Endothelial cell of umbilical vein (primary cell): Measurements from ENCODE around the gene NELFB. TPM values are rescaled to one million over a fixed set of nuclear protein-coding genes. Genes with fewer than 3 reads are reported as not detected.

Source experiments
- BruUV-seq: library from RNA; stranded (reverse); fragments of 400-500 nt; replicated peaks from 2 replicates; lab custom pipeline; 2021; lab: Mats Ljungman, UMichigan
- CTCF ChIA-PET: fragments of 300-600, 350-600 bp; sonication (Branson Sonifier 250); formaldehyde crosslinking; loops from one replicate; lab custom pipeline; 2021; ENCODE audit warnings: antibody characterized with exemption, inconsistent platforms; lab: Charles Lee
- POLR2A ChIA-PET: fragments of 300-600, 350-600 bp; sonication (Branson Sonifier 250); formaldehyde crosslinking; loops from one replicate; lab custom pipeline; 2021; ENCODE audit warnings: antibody characterized with exemption, inconsistent platforms; lab: Charles Lee
- DNase-seq: peaks from one replicate; pipeline ENCODE4 v3.0.0-alpha.2; 2011; ENCODE audit warnings: low read depth, low spot score
- FAIRE-seq: peaks from 2 replicates; lab custom pipeline; 2011; peaks lifted over from hg19 to GRCh38; lab: Jason Lieb, UNC
- H2AFZ ChIP-seq: 2 replicates; pipeline ENCODE4 v1.6.0; 2012; ENCODE audit warnings: low read depth, low read length, control low read depth, inconsistent platforms
- H3K27ac ChIP-seq: 2 replicates; pipeline ENCODE4 v1.5.1; 2011; ENCODE audit warnings: low read depth, mild to moderate bottlenecking, control low read depth, low read length, moderate library complexity; ENCODE audit not compliant: insufficient read depth
- H3K27me3 ChIP-seq, 2 experiments: 2 replicates each; pipeline versions ENCODE4 v1.6.0 to v1.6.1; 2011; ENCODE audit warnings: low read length in 2 of 2, mixed read lengths in 1 of 2; ENCODE audit not compliant: control insufficient read depth in 2 of 2, insufficient read depth in 2 of 2
- H3K36me3 ChIP-seq, 2 experiments: 2 replicates in 1 of 2; 3 replicates in 1 of 2; pipeline ENCODE4 v1.5.1; 2011; ENCODE audit warnings: low read length in 2 of 2, mild to moderate bottlenecking in 1 of 2, moderate library complexity in 1 of 2; ENCODE audit not compliant: control insufficient read depth in 2 of 2, insufficient read depth in 2 of 2; ENCODE audit errors: extremely low read depth in 1 of 2
- H3K4me1 ChIP-seq: 3 replicates; pipeline ENCODE4 v1.5.1; 2011; ENCODE audit warnings: mild to moderate bottlenecking, low read length; ENCODE audit not compliant: control insufficient read depth, insufficient read depth; ENCODE audit errors: extremely low read depth
- H3K4me2 ChIP-seq: 2 replicates; pipeline ENCODE4 v1.6.1; 2011; ENCODE audit warnings: low read length, control low read depth, mixed read lengths; ENCODE audit not compliant: insufficient read depth
- H3K4me3 ChIP-seq, 3 experiments: fragments of 200-600 bp in 1 of 3; sonication (generic), shearing (Covaris generic) in 1 of 3; replicated peaks in 1 of 3; 2 replicates each; pipeline ENCODE4 v1.5.1; 2011 to 2016; ENCODE audit warnings: control low read depth in 3 of 3, low read length in 3 of 3, mild to moderate bottlenecking in 2 of 3, inconsistent platforms in 1 of 3, low read depth in 1 of 3, moderate library complexity in 1 of 3; ENCODE audit not compliant: insufficient read depth in 1 of 3
- H3K79me2 ChIP-seq: 2 replicates; pipeline ENCODE4 v1.6.0; 2012; ENCODE audit warnings: low read length, inconsistent platforms; ENCODE audit not compliant: control insufficient read depth, insufficient read depth
- H3K9ac ChIP-seq: replicated peaks from 2 replicates; pipeline ENCODE3; 2011; ENCODE audit warnings: low read length, control low read depth; ENCODE audit not compliant: insufficient read depth; ENCODE audit errors: extremely low read depth
- H3K9me1 ChIP-seq: replicated peaks from 3 replicates; pipeline ENCODE4 v1.6.0; 2011; ENCODE audit warnings: mild to moderate bottlenecking, low read length; ENCODE audit not compliant: control insufficient read depth, insufficient read depth; ENCODE audit errors: extremely low read depth
- H3K9me3 ChIP-seq: replicated peaks from 2 replicates; pipeline ENCODE4 v1.5.1; 2012; ENCODE audit warnings: low read length, inconsistent platforms; ENCODE audit not compliant: control insufficient read depth, insufficient read depth
- H4K20me1 ChIP-seq: replicated peaks from 2 replicates; pipeline ENCODE3; 2011; ENCODE audit warnings: mild to moderate bottlenecking, low read length; ENCODE audit not compliant: control insufficient read depth, insufficient read depth; ENCODE audit errors: extremely low read depth
- EZH2 ChIP-seq: IDR thresholded peaks from 2 replicates; pipeline ENCODE4 v1.6.1; 2012; ENCODE audit warnings: borderline replicate concordance, low read depth, mild to moderate bottlenecking, moderate library complexity, low read length, inconsistent platforms; ENCODE audit not compliant: severe bottlenecking
- FOS ChIP-seq: IDR thresholded peaks from 2 replicates; pipeline ENCODE4 v1.6.1; 2011; ENCODE audit warnings: mild to moderate bottlenecking, low read length, moderate library complexity, borderline replicate concordance; ENCODE audit not compliant: insufficient read depth
- GATA2 ChIP-seq: IDR thresholded peaks from 2 replicates; pipeline ENCODE4 v1.7.0; 2011; ENCODE audit warnings: low read depth, mild to moderate bottlenecking, moderate library complexity, mixed read lengths, low read length; ENCODE audit not compliant: insufficient read length, insufficient read depth
- JUN ChIP-seq: IDR thresholded peaks from 2 replicates; pipeline ENCODE4 v1.6.1; 2011; ENCODE audit warnings: borderline replicate concordance, low read depth; ENCODE audit not compliant: insufficient read length, insufficient read depth
- MYC ChIP-seq: IDR thresholded peaks from one replicate; pipeline ENCODE4 v1.6.1; 2011; ENCODE audit warnings: mild to moderate bottlenecking, low read depth, low read length
- POLR2AphosphoS5 ChIP-seq: IDR thresholded peaks from 2 replicates; pipeline ENCODE4 v1.6.1; 2012; ENCODE audit warnings: low read depth, mild to moderate bottlenecking, control low read depth, low read length, moderate library complexity; ENCODE audit not compliant: insufficient read depth
- dilution Hi-C: fragments of 300-500 bp; cut with MboI; formaldehyde crosslinking; loops from one replicate; pipeline ENCODE4 v1.15.0; 2019; ENCODE audit warnings: low sequenced_read_pairs; ENCODE audit not compliant: extremely low pct_ligation_motif_present
- intact Hi-C: fragments of 100-400 bp; cut with micrococcal nuclease; formaldehyde crosslinking; loops from one replicate; pipeline ENCODE4 v1.10.0; 2022
- polyA plus RNA-seq, 4 experiments: library from polyadenylated mRNA; depleted of rRNA in 3 of 4; stranded (reverse) in 3 of 4; unstranded in 1 of 4; fragments of >200 nt; gene quantifications; 2 replicates each; pipeline versions ENCODE4 v1.2.1 to v1.2.3, GENCODE V29; 2011 to 2012; ENCODE audit warnings: missing spikeins in 1 of 4
- total RNA-seq: library from RNA; stranded (reverse); gene quantifications from 2 replicates; pipeline ENCODE4 v1.2.3, GENCODE V29; 2021
- TF ChIP-seq, protein P1 (sequence below): IDR thresholded peaks from 2 replicates; pipeline ENCODE4 v1.6.1; 2011; ENCODE audit not compliant: insufficient read depth, insufficient read length
- TF ChIP-seq, protein P2 (sequence below), 2 donors: IDR thresholded peaks; 1 replicate in 1 of 2; 2 replicates in 1 of 2; pipeline ENCODE4 v1.5.1; 2011; ENCODE audit warnings: low read length in 2 of 2, mild to moderate bottlenecking in 2 of 2, moderate library complexity in 2 of 2, control low read depth in 1 of 2, inconsistent platforms in 1 of 2, low read depth in 1 of 2; ENCODE audit not compliant: insufficient read depth in 1 of 2; ENCODE audit errors: extremely low read depth in 1 of 2

Gene NELFB
- total and polyA plus RNA-seq, 2 donors (not counting 3 experiments of a cell fraction or from before 2014, with no cell fraction given): 62.3 to 76.1 TPM

DNA sequence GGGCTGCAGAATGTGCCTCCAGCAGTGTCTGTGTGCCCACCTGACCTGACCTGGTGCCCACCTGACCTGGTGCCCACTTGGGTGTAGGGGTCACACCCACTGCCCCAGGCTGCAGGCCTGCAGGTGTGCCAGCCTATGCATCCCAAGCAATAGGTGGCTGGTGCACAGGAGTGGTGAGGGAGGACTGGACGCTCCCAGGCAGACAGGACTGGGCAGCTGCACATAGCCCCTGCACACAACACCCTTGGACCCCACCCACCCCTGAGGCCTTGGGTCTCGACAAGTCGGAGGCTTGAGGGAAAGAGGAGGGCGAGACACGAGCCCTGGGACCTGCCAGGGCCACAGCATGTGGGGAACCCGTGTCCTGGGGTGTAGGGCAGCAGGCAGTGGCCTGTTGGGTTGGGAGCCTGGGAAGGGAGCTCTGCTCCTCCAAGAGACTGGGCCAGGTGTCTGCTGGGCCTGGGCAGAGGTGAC lies 57.8 kb downstream of the NELFB start:
- dilution Hi-C loops (no loop called here), intact Hi-C loops (no loop called here)
- Histone ChIP-seq H3K27me3 (no peaks in the 10 kb centered on the region), H3K9me1 (no peaks in the 10 kb centered on the region), H3K4me2 (no peak overlapping the region), H3K4me3 (no peak overlapping the region), H3K4me1 (peaks cover 9% of the 10 kb centered on the region), H3K36me3 (no peaks in the 10 kb centered on the region), H3K9me3 (no peaks in the 10 kb centered on the region), H3K27ac (no peak overlapping the region), H3K79me2 (no peaks in the 10 kb centered on the region), H3K9ac (no peak overlapping the region), H4K20me1 (no peaks in the 10 kb centered on the region), H2AFZ (no peak overlapping the region)
- FAIRE-seq (no peak), DNase-seq (no peak)
- TF ChIP-seq EZH2: no peak
- no peak for TF ChIP-seq FOS
- TF ChIP-seq MYC: no peak
- TF ChIP-seq, protein P1, sequence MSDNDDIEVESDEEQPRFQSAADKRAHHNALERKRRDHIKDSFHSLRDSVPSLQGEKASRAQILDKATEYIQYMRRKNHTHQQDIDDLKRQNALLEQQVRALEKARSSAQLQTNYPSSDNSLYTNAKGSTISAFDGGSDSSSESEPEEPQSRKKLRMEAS: no peak
- no TSS peak for BruUV-seq
- CTCF ChIA-PET: interaction anchor here (1.3 to 1.9 kb wide), 2 partner anchors 11 to 26 kb away, joined by 4 to 14 read pairs; partner anchors contain the start of gene NRARP
- POLR2A ChIA-PET: interaction anchor here (0.5 kb wide), 1 partner anchor 348 kb away, joined by 3 read pairs; no protein-coding TSS in a partner anchor

GRCh38 chr9:137313326-137313936 lies 58.3 kb downstream of the NELFB start:
- no peaks in the 10 kb centered on the region for H3K9me3 ChIP-seq
- dilution Hi-C loops: no loop called here
- H3K4me1 ChIP-seq: peaks cover 9% of the 10 kb centered on the region
- H3K4me2 ChIP-seq: no peak overlapping the region
- no peak overlapping the region for H3K9ac ChIP-seq
- H3K4me3 ChIP-seq: no peak overlapping the region
- H3K79me2 ChIP-seq: no peaks in the 10 kb centered on the region
- POLR2A ChIA-PET: interaction anchor here (0.5 kb wide), 1 partner anchor 349 kb away, joined by 3 read pairs; no protein-coding TSS in a partner anchor
- no peaks in the 10 kb centered on the region for H3K27me3 ChIP-seq
- no peaks in the 10 kb centered on the region for H4K20me1 ChIP-seq
- H2AFZ ChIP-seq: no peak overlapping the region
- TF ChIP-seq, protein P2, sequence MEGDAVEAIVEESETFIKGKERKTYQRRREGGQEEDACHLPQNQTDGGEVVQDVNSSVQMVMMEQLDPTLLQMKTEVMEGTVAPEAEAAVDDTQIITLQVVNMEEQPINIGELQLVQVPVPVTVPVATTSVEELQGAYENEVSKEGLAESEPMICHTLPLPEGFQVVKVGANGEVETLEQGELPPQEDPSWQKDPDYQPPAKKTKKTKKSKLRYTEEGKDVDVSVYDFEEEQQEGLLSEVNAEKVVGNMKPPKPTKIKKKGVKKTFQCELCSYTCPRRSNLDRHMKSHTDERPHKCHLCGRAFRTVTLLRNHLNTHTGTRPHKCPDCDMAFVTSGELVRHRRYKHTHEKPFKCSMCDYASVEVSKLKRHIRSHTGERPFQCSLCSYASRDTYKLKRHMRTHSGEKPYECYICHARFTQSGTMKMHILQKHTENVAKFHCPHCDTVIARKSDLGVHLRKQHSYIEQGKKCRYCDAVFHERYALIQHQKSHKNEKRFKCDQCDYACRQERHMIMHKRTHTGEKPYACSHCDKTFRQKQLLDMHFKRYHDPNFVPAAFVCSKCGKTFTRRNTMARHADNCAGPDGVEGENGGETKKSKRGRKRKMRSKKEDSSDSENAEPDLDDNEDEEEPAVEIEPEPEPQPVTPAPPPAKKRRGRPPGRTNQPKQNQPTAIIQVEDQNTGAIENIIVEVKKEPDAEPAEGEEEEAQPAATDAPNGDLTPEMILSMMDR (IDR thresholded peaks at IDR 0.05; ENCODE audit: extremely low read depth in 1 of 2, insufficient read depth in 1 of 2, low read depth in 1 of 2, low read length in 2 of 2): no peak
- no peak for TF ChIP-seq EZH2
- no peak for TF ChIP-seq MYC
- TF ChIP-seq, protein P1: no peak
- TF ChIP-seq POLR2AphosphoS5: no peak
- TF ChIP-seq FOS: no peak
- no peak for TF ChIP-seq GATA2
- TF ChIP-seq JUN: no peak
- no peak overlapping the region for H3K27ac ChIP-seq
- H3K9me1 ChIP-seq: no peaks in the 10 kb centered on the region
- H3K36me3 ChIP-seq: no peaks in the 10 kb centered on the region
- no peak for DNase-seq
- FAIRE-seq: no peak
- no TSS peak for BruUV-seq
- intact Hi-C loops: no loop called here
- CTCF ChIA-PET: interaction anchor here (1.3 to 1.9 kb wide), 2 partner anchors 11 to 25 kb away, joined by 4 to 14 read pairs; partner anchors contain the start of gene NRARP
